Psoas muscle (tissue), 8 donors: ENCODE data around the gene CRHBP. TPM values are rescaled to one million over a fixed set of nuclear protein-coding genes. Genes with fewer than 3 reads are reported as not detected.

ENCODE experiments used
- ATAC-seq, 4 donors: fragments of 200-7000 bp; cut with Tn5 transposase; one replicate each; pipeline ENCODE4 v1.9.1; 2020; ENCODE audit warnings: moderate library complexity in 3 of 4, mild to moderate bottlenecking in 2 of 4
- DNase-seq, 2 donors: peaks; one replicate each; pipeline ENCODE4 v3.0.0-alpha.2; 2020
- H3K27ac ChIP-seq: fragments of 200-600 bp; one replicate; pipeline ENCODE4 v1.8.0; 2022
- H3K27me3 ChIP-seq, 3 donors: fragments of 200-600 bp in 1 of 3; one replicate each; pipeline versions ENCODE4 v1.6.1 to v1.8.0; 2013 to 2022; ENCODE audit warnings: low read length in 2 of 3, mild to moderate bottlenecking in 2 of 3, moderate library complexity in 1 of 3; ENCODE audit not compliant: insufficient read depth in 3 of 3
- H3K36me3 ChIP-seq, 2 donors: fragments of 200-600 bp in 1 of 2; one replicate each; pipeline versions ENCODE4 v1.6.1 to v1.8.0; 2013 to 2022; ENCODE audit warnings: low read depth in 1 of 2, mild to moderate bottlenecking in 1 of 2, moderate library complexity in 1 of 2; ENCODE audit not compliant: insufficient read depth in 1 of 2
- H3K4me1 ChIP-seq: fragments of 200-600 bp; one replicate; pipeline ENCODE4 v1.8.0; 2022
- H3K4me3 ChIP-seq: fragments of 200-600 bp; one replicate; pipeline ENCODE4 v1.8.0; 2022; ENCODE audit warnings: mild to moderate bottlenecking
- H3K9me3 ChIP-seq: fragments of 200-600 bp; one replicate; pipeline ENCODE4 v1.8.0; 2022
- CTCF ChIP-seq: fragments of 200-600 bp; IDR thresholded peaks from one replicate; pipeline ENCODE4 v1.8.0; 2022; ENCODE audit warnings: antibody characterized with exemption
- whole genome bisulfite sequencing, 3 donors: extraction: QIAGEN DNeasy Blood & Tissue Kit; methylation state at CpG; one replicate each; pipeline versions ENCODE4 v1.1.6 to v1.1.7; 2013; 5-methylcytosine and 5-hydroxymethylcytosine counted together
- intact Hi-C, 2 donors: fragments of 100-400 bp; cut with DNase I; formaldehyde crosslinking; loops; one replicate each; pipeline versions ENCODE4 v1.11.0 to v1.14.2; 2022
- polyA plus RNA-seq, 3 donors: library from polyadenylated mRNA; stranded (reverse); fragments of 200-250 nt; gene quantifications; one replicate each; pipeline ENCODE4 v1.2.3, GENCODE V29; 2013
- total RNA-seq, 4 donors: library from RNA; stranded (reverse); fragmentation: NEBNext Ultra II Directional in 2 of 4; extraction: Animal tissue kit (Norgen Biotek cat#: 25700) in 2 of 4; gene quantifications; one replicate each; pipeline versions ENCODE4 v1.2.1 to v1.2.4, GENCODE V29; 2021 to 2023
- donor health status: healthy with polysubstance abuse.
- donor health status: DM: no; HTN: no; CAD: no; lungs with moderate emphysema.
- donor health status: Bipolar disorder and iron deficiency.
- donor health status: healthy.
- donor health status: DM: yes; HTN: yes; CAD: no.
- donor health status: DM: no; HTN: no; CAD: no.
- donor health status: DM: no; HTN: no; CAD: no.
- donor health status: DM: yes; HTN: yes; CAD: no.

CRHBP gene
- total and polyA plus RNA-seq, 7 donors: 0.03 to 0.51 (median 0.19) TPM; not detected in 1

GRCh38 chr5:76971511-76971910 is 18.7 kb downstream of the CRHBP start:
- peaks cover 0 to 2% (median 0%) of the 10 kb centered on the region in 3 donors for H3K27me3 ChIP-seq
- TF ChIP-seq CTCF: no peak
- H3K36me3 ChIP-seq: no peaks in the 10 kb centered on the region
- DNase-seq (no peak), ATAC-seq (no peak)
- no peak overlapping the region for H3K4me3 ChIP-seq
- no peaks in the 10 kb centered on the region for H3K9me3 ChIP-seq
- H3K4me1 ChIP-seq: no peaks in the 10 kb centered on the region
- intact Hi-C loops: no loop called here
- WGBS, 3 donors: 13 to 15% (median 13%) methylated on average over 2 of the region's 2 CpGs
- no peak overlapping the region for H3K27ac ChIP-seq

- Histone ChIP-seq H3K27ac (no peak overlapping the region), H3K27me3 (peaks cover 0 to 2% (median 0%) of the 10 kb centered on the region in 3 donors), H3K36me3 (no peaks in the 10 kb centered on the region), H3K4me3 (no peak overlapping the region), H3K9me3 (no peaks in the 10 kb centered on the region), H3K4me1 (no peaks in the 10 kb centered on the region)
- DNase-seq: no peak
- intact Hi-C loops: no loop called here
- WGBS, 3 donors: 74 to 83% (median 80%) methylated on average over 2 of the region's 2 CpGs
- TF ChIP-seq CTCF: no peak
- ATAC-seq: no peak
Measured at GRCh38 chr5:76972689-76973088, 19.8 kb downstream of the CRHBP start.

- Histone ChIP-seq H3K4me3 (no peak overlapping the region), H3K9me3 (no peaks in the 10 kb centered on the region), H3K36me3 (no peaks in the 10 kb centered on the region), H3K27me3 (peaks cover 0 to 2% (median 0%) of the 10 kb centered on the region in 3 donors), H3K27ac (no peak overlapping the region), H3K4me1 (no peaks in the 10 kb centered on the region)
- DNase-seq: no peak
- TF ChIP-seq CTCF: no peak
- intact Hi-C loops: no loop called here
- ATAC-seq: no peak
- WGBS, 3 donors: 71 to 73% (median 73%) methylated on average over 2 of the region's 2 CpGs
Measured at GRCh38 chr5:76974785-76975184, 21.9 kb downstream of the CRHBP start.

GRCh38 chr5:76978869-76979268 is 26.0 kb downstream of the CRHBP start:
- WGBS, 3 donors: 79 to 84% (median 80%) methylated on average over 2 of the region's 2 CpGs

More at GRCh38 chr5:76978869-76979268, 26.0 kb downstream of the CRHBP start:
- no peak for DNase-seq
- intact Hi-C loops: no loop called here
- Histone ChIP-seq H3K4me3 (no peak overlapping the region), H3K27ac (no peak overlapping the region), H3K9me3 (no peaks in the 10 kb centered on the region), H3K27me3 (no peaks in the 10 kb centered on the region), H3K4me1 (no peaks in the 10 kb centered on the region), H3K36me3 (no peaks in the 10 kb centered on the region)
- TF ChIP-seq CTCF: no peak
- ATAC-seq: no peak
